ENCODE results near the gene RHOBTB3. TPM values are rescaled to one million over a fixed set of nuclear protein-coding genes. Genes with fewer than 3 reads are reported as not detected.

RHOBTB3 gene
- polyA plus RNA-seq, 4 donors, result 5.8 to 42.2 (median 12.1) TPM

DNA sequence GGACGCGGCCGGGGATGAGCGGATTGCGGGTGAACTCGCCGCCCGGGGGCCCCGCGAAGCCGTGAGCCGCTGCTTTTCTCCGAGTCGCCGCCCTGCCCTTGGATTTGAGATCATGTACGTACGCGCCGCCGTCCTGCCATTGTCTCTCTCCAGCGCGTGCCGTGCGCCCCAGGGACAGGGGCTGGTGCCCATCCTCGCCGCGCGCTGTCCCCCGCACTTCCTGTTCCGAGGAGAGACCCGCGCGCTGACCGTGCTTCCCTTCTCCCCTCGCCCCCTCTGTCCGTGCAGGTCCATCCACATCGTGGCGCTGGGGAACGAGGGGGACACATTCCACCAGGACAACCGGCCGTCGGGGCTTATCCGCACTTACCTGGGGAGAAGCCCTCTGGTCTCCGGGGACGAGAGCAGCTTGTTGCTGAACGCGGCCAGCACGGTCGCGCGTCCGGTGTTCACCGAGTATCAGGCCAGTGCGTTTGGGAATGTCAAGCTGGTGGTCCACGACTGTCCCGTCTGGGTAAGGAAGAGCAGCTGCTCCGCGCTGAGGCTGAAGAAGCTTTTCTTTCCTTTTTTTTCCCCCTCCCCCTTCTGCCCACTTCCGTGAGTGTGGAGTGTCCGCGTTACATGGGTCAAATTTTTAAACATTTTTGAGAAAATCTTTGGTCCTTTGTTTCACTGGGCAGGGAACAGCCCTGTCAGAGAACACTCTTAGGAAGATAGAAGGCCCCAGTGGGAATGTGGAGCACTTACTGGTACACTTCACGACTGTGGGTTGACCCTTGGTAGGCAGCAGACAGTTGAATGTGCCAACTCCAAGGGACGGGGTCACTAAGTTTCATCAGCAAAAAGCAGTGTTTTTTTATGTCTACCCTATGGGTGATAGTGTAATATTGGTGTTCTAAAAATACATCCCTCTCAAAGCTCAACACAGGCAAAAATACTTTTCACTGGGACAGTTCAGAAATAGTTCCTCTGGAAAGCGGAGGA is 727 bp downstream of the RHOBTB3 start:
- DNase-seq (peak; percentile 49 to 86), FAIRE-seq (no peak)
- H3K27ac ChIP-seq (ENCODE audit: low read depth in 1 of 3, low read length in 2 of 3), result peak overlapping the region; percentile 45 to 91 (median 85)
- no peaks in the 10 kb centered on the region for H3K9me3 ChIP-seq (ENCODE audit: control insufficient read depth in 2 of 2, insufficient read depth in 1 of 2, low read depth in 1 of 2, low read length in 1 of 2)
- H3K4me3 ChIP-seq (ENCODE audit: low read depth in 1 of 3, low read length in 3 of 3), result peak overlapping the region; percentile 57 to 91 (median 91)
- H3K4me1 ChIP-seq (ENCODE audit: control insufficient read depth in 3 of 3, insufficient read depth in 2 of 3, low read depth in 1 of 3, low read length in 2 of 3), result peaks cover 0 to 59% (median 11%) of the 10 kb centered on the region in 3 donors
- H3K36me3 ChIP-seq (ENCODE audit: control insufficient read depth in 3 of 3, insufficient read depth in 2 of 3, low read depth in 1 of 3, low read length in 3 of 3), result peaks cover 0 to 4% (median 0%) of the 10 kb centered on the region in 3 donors
- H3K27me3 ChIP-seq (ENCODE audit: control insufficient read depth in 3 of 3, insufficient read depth in 3 of 3, low read length in 3 of 3), result no peaks in the 10 kb centered on the region
- 1 to 2% (median 1%) methylated on average over 48 to 64 of the region's 64 CpGs for WGBS, 3 donors

DNA sequence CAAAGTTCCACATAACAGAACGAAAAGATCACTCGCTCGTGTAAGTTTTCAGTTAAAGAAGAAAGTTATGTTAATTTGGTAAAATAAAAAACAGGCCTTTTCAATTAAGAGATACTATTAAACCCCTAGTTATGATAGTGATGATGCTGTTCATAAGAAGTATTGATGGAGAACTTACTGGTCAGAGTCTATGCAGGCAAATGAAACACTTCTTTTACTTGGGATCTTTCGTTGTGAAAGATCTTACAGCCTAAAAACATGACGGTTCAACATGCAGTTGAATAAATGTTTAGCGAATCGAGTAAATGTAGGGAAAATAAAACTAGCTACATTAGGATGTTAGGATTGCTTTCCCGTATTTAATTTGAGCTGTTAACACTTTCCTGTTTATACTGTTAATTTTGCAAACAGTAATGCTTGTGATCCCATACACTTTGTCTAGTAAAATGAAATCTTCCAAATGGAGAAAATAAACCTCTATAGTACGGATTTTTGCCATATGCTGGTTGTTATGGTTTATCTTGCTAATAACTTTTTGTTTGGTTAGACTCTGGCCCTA is 2.0 kb downstream of the RHOBTB3 start:
- Histone ChIP-seq H3K4me1 (ENCODE audit: control insufficient read depth in 3 of 3, insufficient read depth in 2 of 3, low read depth in 1 of 3, low read length in 2 of 3) (peaks cover under 1 to 47% (median 8%) of the 10 kb centered on the region in 3 donors), H3K4me3 (ENCODE audit: low read depth in 1 of 3, low read length in 3 of 3) (peak overlapping the region in 1 of 3 donors; percentile 11), H3K9me3 (ENCODE audit: control insufficient read depth in 2 of 2, insufficient read depth in 1 of 2, low read depth in 1 of 2, low read length in 1 of 2) (no peaks in the 10 kb centered on the region), H3K27me3 (ENCODE audit: control insufficient read depth in 3 of 3, insufficient read depth in 3 of 3, low read length in 3 of 3) (no peaks in the 10 kb centered on the region), H3K36me3 (ENCODE audit: control insufficient read depth in 3 of 3, insufficient read depth in 2 of 3, low read depth in 1 of 3, low read length in 3 of 3) (peaks cover 0 to 4% (median 0%) of the 10 kb centered on the region in 3 donors), H3K27ac (ENCODE audit: low read depth in 1 of 3, low read length in 2 of 3) (peak overlapping the region in 1 of 3 donors; percentile 14)
- DNase-seq, result no peak
- 34 to 54% (median 36%) methylated on average over 9 of the region's 9 CpGs for WGBS, 3 donors
- FAIRE-seq, result no peak

DNA sequence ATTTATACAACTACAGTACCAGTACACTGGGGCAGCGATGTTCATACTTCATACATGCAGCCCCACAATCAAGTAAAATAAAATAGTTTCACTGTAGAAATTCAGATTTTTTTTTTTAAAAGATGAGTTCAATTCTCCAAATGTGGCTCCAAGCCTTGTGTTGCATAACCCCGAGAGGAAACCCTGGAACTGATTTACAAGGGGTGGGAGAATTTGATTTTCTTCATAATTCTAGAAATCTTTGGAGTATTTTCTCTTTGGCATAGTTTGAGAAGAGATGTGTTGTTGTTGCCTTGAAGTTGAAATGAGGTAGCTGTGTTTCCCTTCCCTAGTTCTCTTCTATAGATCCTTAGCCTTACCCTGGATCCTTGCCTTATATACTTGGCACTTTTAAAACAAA is 3.1 kb downstream of the RHOBTB3 start:
- WGBS, 3 donors, result 42 to 55% (median 46%) methylated on average over 2 of the region's 2 CpGs
- no peak for DNase-seq
- Histone ChIP-seq H3K36me3 (ENCODE audit: control insufficient read depth in 3 of 3, insufficient read depth in 2 of 3, low read depth in 1 of 3, low read length in 3 of 3) (peaks cover 0 to 6% (median 3%) of the 10 kb centered on the region in 3 donors), H3K27me3 (ENCODE audit: control insufficient read depth in 3 of 3, insufficient read depth in 3 of 3, low read length in 3 of 3) (no peaks in the 10 kb centered on the region), H3K27ac (ENCODE audit: low read depth in 1 of 3, low read length in 2 of 3) (peak overlapping the region in 1 of 3 donors; percentile 60), H3K9me3 (ENCODE audit: control insufficient read depth in 2 of 2, insufficient read depth in 1 of 2, low read depth in 1 of 2, low read length in 1 of 2) (no peaks in the 10 kb centered on the region), H3K4me3 (ENCODE audit: low read depth in 1 of 3, low read length in 3 of 3) (no peak overlapping the region), H3K4me1 (ENCODE audit: control insufficient read depth in 3 of 3, insufficient read depth in 2 of 3, low read depth in 1 of 3, low read length in 2 of 3) (peaks cover 5 to 47% (median 6%) of the 10 kb centered on the region in 3 donors)
- FAIRE-seq, result no peak

DNA sequence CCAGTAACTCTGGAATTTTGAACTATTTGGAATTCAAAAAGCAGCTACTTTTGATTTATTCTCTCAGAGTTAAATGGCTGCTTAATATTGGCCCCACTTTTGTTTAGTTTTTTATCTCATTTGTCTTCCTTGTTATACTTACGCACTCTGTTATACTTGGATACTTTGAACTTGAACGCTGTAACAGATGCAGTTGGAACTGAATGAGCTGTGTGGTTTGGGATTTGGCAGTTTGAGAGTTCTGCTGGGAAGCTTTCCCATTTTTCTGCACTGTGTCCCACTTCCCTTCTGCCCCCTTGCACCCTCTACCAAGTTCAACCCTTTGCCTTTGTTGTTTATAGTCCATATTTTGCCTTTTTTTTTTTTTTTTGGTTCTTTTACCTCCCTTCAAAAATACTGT is 3.8 kb downstream of the RHOBTB3 start:
- FAIRE-seq, result no peak
- H3K27ac ChIP-seq (ENCODE audit: low read depth in 1 of 3, low read length in 2 of 3), result peak overlapping the region; percentile 47 to 60 (median 57)
- peak; percentile 36 to 41 for DNase-seq
- H3K4me1 ChIP-seq (ENCODE audit: control insufficient read depth in 3 of 3, insufficient read depth in 2 of 3, low read depth in 1 of 3, low read length in 2 of 3), result peaks cover 5 to 43% (median 6%) of the 10 kb centered on the region in 3 donors
- 17 to 39% (median 21%) methylated on average over 2 of the region's 2 CpGs for WGBS, 3 donors
- no peaks in the 10 kb centered on the region for H3K27me3 ChIP-seq (ENCODE audit: control insufficient read depth in 3 of 3, insufficient read depth in 3 of 3, low read length in 3 of 3)
- H3K9me3 ChIP-seq (ENCODE audit: control insufficient read depth in 2 of 2, insufficient read depth in 1 of 2, low read depth in 1 of 2, low read length in 1 of 2), result no peaks in the 10 kb centered on the region
- H3K4me3 ChIP-seq (ENCODE audit: low read depth in 1 of 3, low read length in 3 of 3), result no peak overlapping the region
- peaks cover 0 to 11% (median 3%) of the 10 kb centered on the region in 3 donors for H3K36me3 ChIP-seq (ENCODE audit: control insufficient read depth in 3 of 3, insufficient read depth in 2 of 3, low read depth in 1 of 3, low read length in 3 of 3)

DNA sequence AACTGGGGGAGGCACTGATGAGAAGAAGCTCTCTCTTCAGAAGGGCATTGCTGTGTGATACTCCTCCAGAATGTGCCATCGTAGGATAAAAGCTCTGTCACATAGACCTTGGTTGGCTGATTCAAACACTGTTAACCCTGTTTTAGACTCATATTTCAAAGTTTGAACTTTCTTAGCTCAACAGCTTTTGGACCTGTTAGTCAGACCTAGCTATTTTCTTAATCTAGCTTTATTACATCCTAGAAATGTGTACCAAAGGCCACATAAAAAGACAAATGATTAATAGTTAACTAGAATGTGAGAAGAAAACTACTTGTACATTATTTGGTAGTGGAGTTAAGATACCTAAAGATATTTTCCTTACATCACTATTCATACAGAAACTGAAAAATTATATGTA is 4.3 kb downstream of the RHOBTB3 start:
- H3K4me3 ChIP-seq (ENCODE audit: low read depth in 1 of 3, low read length in 3 of 3), result no peak overlapping the region
- FAIRE-seq (peak; percentile 23), DNase-seq (peak; percentile 46 to 68)
- peak overlapping the region; percentile 31 to 60 (median 57) for H3K27ac ChIP-seq (ENCODE audit: low read depth in 1 of 3, low read length in 2 of 3)
- WGBS, 3 donors, result 3 to 23% (median 20%) methylated on average over 1 of the region's 1 CpG
- H3K9me3 ChIP-seq (ENCODE audit: control insufficient read depth in 2 of 2, insufficient read depth in 1 of 2, low read depth in 1 of 2, low read length in 1 of 2), result no peaks in the 10 kb centered on the region
- H3K4me1 ChIP-seq (ENCODE audit: control insufficient read depth in 3 of 3, insufficient read depth in 2 of 3, low read depth in 1 of 3, low read length in 2 of 3), result peaks cover 3 to 38% (median 5%) of the 10 kb centered on the region in 3 donors
- peaks cover 0 to 12% (median 3%) of the 10 kb centered on the region in 3 donors for H3K36me3 ChIP-seq (ENCODE audit: control insufficient read depth in 3 of 3, insufficient read depth in 2 of 3, low read depth in 1 of 3, low read length in 3 of 3)
- no peaks in the 10 kb centered on the region for H3K27me3 ChIP-seq (ENCODE audit: control insufficient read depth in 3 of 3, insufficient read depth in 3 of 3, low read length in 3 of 3)

DNA sequence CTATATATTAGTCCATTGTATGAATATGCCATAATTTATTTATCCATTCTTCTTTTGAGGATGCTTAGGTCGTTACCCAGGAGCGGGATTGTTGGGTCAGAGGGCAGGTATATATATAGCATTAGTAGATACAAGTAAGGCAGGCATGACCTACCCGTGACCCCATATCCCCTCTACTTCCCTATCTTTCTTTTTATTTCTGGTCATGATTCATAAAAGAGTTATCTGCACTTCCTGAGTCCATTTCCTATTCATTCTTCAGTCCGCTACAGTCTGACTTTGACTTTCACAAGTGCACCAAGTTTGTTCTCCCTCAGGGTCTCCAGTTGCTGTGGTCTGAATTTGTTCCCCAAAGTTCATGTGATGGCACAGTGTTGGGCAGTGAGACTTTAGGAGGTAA is 6.9 kb downstream of the RHOBTB3 start:
- Histone ChIP-seq H3K27me3 (ENCODE audit: control insufficient read depth in 3 of 3, insufficient read depth in 3 of 3, low read length in 3 of 3) (no peaks in the 10 kb centered on the region), H3K36me3 (ENCODE audit: control insufficient read depth in 3 of 3, insufficient read depth in 2 of 3, low read depth in 1 of 3, low read length in 3 of 3) (peaks cover 0 to 15% (median 3%) of the 10 kb centered on the region in 3 donors), H3K4me3 (ENCODE audit: low read depth in 1 of 3, low read length in 3 of 3) (no peak overlapping the region), H3K27ac (ENCODE audit: low read depth in 1 of 3, low read length in 2 of 3) (no peak overlapping the region), H3K4me1 (ENCODE audit: control insufficient read depth in 3 of 3, insufficient read depth in 2 of 3, low read depth in 1 of 3, low read length in 2 of 3) (peaks cover 3 to 36% (median 5%) of the 10 kb centered on the region in 3 donors), H3K9me3 (ENCODE audit: control insufficient read depth in 2 of 2, insufficient read depth in 1 of 2, low read depth in 1 of 2, low read length in 1 of 2) (no peaks in the 10 kb centered on the region)
- 52 to 62% (median 57%) methylated on average over 4 of the region's 4 CpGs for WGBS, 3 donors
- FAIRE-seq (no peak), DNase-seq (no peak)

DNA sequence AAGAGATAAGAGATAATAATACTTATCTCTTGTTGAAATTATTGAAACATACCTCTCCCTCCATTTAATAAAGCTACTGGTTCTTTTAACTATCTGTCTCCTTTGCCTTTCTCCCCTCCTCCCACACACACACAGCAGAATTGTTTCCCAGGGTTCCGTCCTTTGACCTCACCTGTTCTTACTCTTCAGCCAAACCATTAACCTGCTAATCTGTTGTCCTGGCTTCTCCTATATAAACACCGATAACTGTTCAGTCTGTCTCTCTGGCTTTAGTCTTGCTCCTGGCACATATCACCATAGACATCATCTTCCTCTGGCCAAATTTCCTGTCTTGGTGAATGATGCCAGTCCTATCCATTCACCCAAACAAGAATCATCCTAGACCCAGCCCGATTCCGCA is 7.7 kb downstream of the RHOBTB3 start:
- H3K4me3 ChIP-seq (ENCODE audit: low read depth in 1 of 3, low read length in 3 of 3), result no peak overlapping the region
- no peaks in the 10 kb centered on the region for H3K27me3 ChIP-seq (ENCODE audit: control insufficient read depth in 3 of 3, insufficient read depth in 3 of 3, low read length in 3 of 3)
- no peak for FAIRE-seq
- no peak overlapping the region for H3K27ac ChIP-seq (ENCODE audit: low read depth in 1 of 3, low read length in 2 of 3)
- DNase-seq, result peak in 1 of 2 donors; percentile 81
- H3K36me3 ChIP-seq (ENCODE audit: control insufficient read depth in 3 of 3, insufficient read depth in 2 of 3, low read depth in 1 of 3, low read length in 3 of 3), result peaks cover 0 to 18% (median 3%) of the 10 kb centered on the region in 3 donors
- peaks cover 3 to 28% (median 5%) of the 10 kb centered on the region in 3 donors for H3K4me1 ChIP-seq (ENCODE audit: control insufficient read depth in 3 of 3, insufficient read depth in 2 of 3, low read depth in 1 of 3, low read length in 2 of 3)
- no peaks in the 10 kb centered on the region for H3K9me3 ChIP-seq (ENCODE audit: control insufficient read depth in 2 of 2, insufficient read depth in 1 of 2, low read depth in 1 of 2, low read length in 1 of 2)
- WGBS, 3 donors, result 56 to 75% (median 64%) methylated on average over 4 of the region's 4 CpGs

DNA sequence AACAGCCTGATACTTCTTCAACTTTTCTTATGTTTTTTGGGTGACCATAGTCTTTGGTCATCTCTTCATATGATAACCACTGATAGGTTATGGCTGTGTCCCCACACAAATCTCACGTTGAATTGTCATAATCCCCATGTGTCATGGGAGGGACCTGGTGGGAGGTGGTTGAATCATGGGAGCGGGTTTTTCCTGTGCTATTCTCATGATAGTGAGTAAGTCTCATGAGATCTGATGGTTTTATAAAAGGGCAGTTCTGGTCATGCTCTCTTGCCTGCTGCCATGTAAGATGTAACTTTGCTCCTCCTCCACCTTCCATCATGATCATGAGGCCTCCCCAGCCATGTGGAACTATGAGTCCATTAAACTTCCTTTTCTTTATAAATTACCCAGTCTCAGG is 8.7 kb downstream of the RHOBTB3 start:
- Histone ChIP-seq H3K9me3 (ENCODE audit: control insufficient read depth in 2 of 2, insufficient read depth in 1 of 2, low read depth in 1 of 2, low read length in 1 of 2) (no peaks in the 10 kb centered on the region), H3K4me1 (ENCODE audit: control insufficient read depth in 3 of 3, insufficient read depth in 2 of 3, low read depth in 1 of 3, low read length in 2 of 3) (peaks cover 3 to 19% (median 5%) of the 10 kb centered on the region in 3 donors), H3K27ac (ENCODE audit: low read depth in 1 of 3, low read length in 2 of 3) (no peak overlapping the region), H3K4me3 (ENCODE audit: low read depth in 1 of 3, low read length in 3 of 3) (no peak overlapping the region), H3K27me3 (ENCODE audit: control insufficient read depth in 3 of 3, insufficient read depth in 3 of 3, low read length in 3 of 3) (no peaks in the 10 kb centered on the region), H3K36me3 (ENCODE audit: control insufficient read depth in 3 of 3, insufficient read depth in 2 of 3, low read depth in 1 of 3, low read length in 3 of 3) (peaks cover 2 to 21% (median 3%) of the 10 kb centered on the region in 3 donors)
- DNase-seq (no peak), FAIRE-seq (no peak)
- 84 to 94% (median 91%) methylated on average over 2 of the region's 2 CpGs for WGBS, 3 donors

All from small intestine (tissue), 7 donors.